Lung (tissue), 12 donors: ENCODE measurements around the gene CHN1. TPM values are rescaled to one million over a fixed set of nuclear protein-coding genes. Genes with fewer than 3 reads are reported as not detected.

Source experiments
- ATAC-seq: fragments of 200-7000 bp; cut with Tn5 transposase; one replicate; pipeline ENCODE4 v1.9.1; 2020; ENCODE audit warnings: moderate number of reproducible peaks; ENCODE audit not compliant: insufficient read depth, low FRiP score
- DNase-seq, 3 donors: peaks; one replicate each; pipeline ENCODE4 v3.0.0-alpha.2; 2013 to 2017
- H3K27ac ChIP-seq, 2 donors: one replicate each; pipeline ENCODE4 v1.5.1; 2013; ENCODE audit warnings: mild to moderate bottlenecking in 2 of 2, moderate library complexity in 2 of 2, control low read depth in 1 of 2, inconsistent platforms in 1 of 2, low read depth in 1 of 2, low read length in 1 of 2
- H3K27me3 ChIP-seq, 3 donors: one replicate each; pipeline ENCODE4 v1.5.1; 2013; ENCODE audit warnings: low read length in 2 of 3; ENCODE audit not compliant: control insufficient read depth in 3 of 3, insufficient read depth in 3 of 3
- H3K36me3 ChIP-seq, 4 donors: one replicate each; pipeline ENCODE4 v1.5.1; 2013; ENCODE audit warnings: low read length in 4 of 4, mild to moderate bottlenecking in 1 of 4, moderate library complexity in 1 of 4; ENCODE audit not compliant: control insufficient read depth in 4 of 4, insufficient read depth in 4 of 4
- H3K4me1 ChIP-seq, 5 donors: one replicate each; pipeline ENCODE4 v1.5.1; 2013; ENCODE audit warnings: low read length in 5 of 5, mild to moderate bottlenecking in 2 of 5, moderate library complexity in 1 of 5; ENCODE audit not compliant: control insufficient read depth in 5 of 5, insufficient read depth in 5 of 5
- H3K4me3 ChIP-seq: one replicate; pipeline ENCODE4 v1.5.1; 2013; ENCODE audit warnings: mild to moderate bottlenecking, control low read depth, moderate library complexity
- H3K9ac ChIP-seq, 2 donors: one replicate each; pipeline ENCODE4 v1.5.1; 2013; ENCODE audit warnings: low read length in 2 of 2, control low read depth in 1 of 2; ENCODE audit not compliant: insufficient read depth in 1 of 2
- H3K9me3 ChIP-seq, 4 donors: one replicate each; pipeline ENCODE4 v1.5.1; 2013; ENCODE audit warnings: low read length in 3 of 4, mild to moderate bottlenecking in 1 of 4, moderate library complexity in 1 of 4; ENCODE audit not compliant: control insufficient read depth in 4 of 4, insufficient read depth in 3 of 4
- CTCF ChIP-seq: IDR thresholded peaks from 2 replicates; pipeline ENCODE4 v1.5.1; 2012; ENCODE audit warnings: mild to moderate bottlenecking; ENCODE audit errors: control extremely low read depth, extremely low read depth
- WGBS, 2 donors: extraction: QIAGEN DNeasy Blood & Tissue Kit; methylation state at CpG; one replicate each; pipeline ENCODE4 v1.1.7; 2013; 5-methylcytosine and 5-hydroxymethylcytosine counted together
- polyA plus RNA-seq, 2 donors: library from polyadenylated mRNA; stranded (reverse); fragments of 200-250 nt; gene quantifications; one replicate each; pipeline ENCODE4 v1.2.1, GENCODE V29; 2013
- total RNA-seq, 2 donors: library from RNA; depleted of rRNA in 1 of 2; stranded (reverse); fragments of >200 nt in 1 of 2; gene quantifications; one replicate each; pipeline ENCODE4 v1.2.1, GENCODE V29; 2014 to 2021
- donor health status: control.
- donor health status: control.
- donor health status: Bipolar disorder and iron deficiency.
- donor health status: healthy.
- donor health status: DM: yes; HTN: yes; CAD: no.

The CHN1 gene
- total and polyA plus RNA-seq, 4 donors = 6.8 to 80.9 (median 14.5) TPM

- 61 to 73% methylated on average over 2 of the region's 2 CpGs for WGBS, 2 donors
- Histone ChIP-seq H3K27ac (no peak overlapping the region), H3K9ac (no peak overlapping the region), H3K9me3 (no peaks in the 10 kb centered on the region), H3K4me1 (no peaks in the 10 kb centered on the region), H3K4me3 (no peak overlapping the region), H3K36me3 (no peaks in the 10 kb centered on the region), H3K27me3 (no peaks in the 10 kb centered on the region)
- ATAC-seq (no peak), DNase-seq (no peak)
- TF ChIP-seq CTCF = no peak
These were observed 43.1 kb upstream of the CHN1 start for GRCh38 chr2:175048275-175048674.

- Histone ChIP-seq H3K27ac (no peak overlapping the region), H3K4me1 (peaks cover 0 to 7% (median 0%) of the 10 kb centered on the region in 5 donors), H3K27me3 (no peaks in the 10 kb centered on the region), H3K4me3 (no peak overlapping the region), H3K9ac (no peak overlapping the region), H3K9me3 (no peaks in the 10 kb centered on the region), H3K36me3 (no peaks in the 10 kb centered on the region)
- WGBS, 2 donors = 94 to 97% methylated on average over 3 of the region's 3 CpGs
- no peak for TF ChIP-seq CTCF
- ATAC-seq (no peak), DNase-seq (no peak)
These were observed 34.3 kb upstream of the CHN1 start for GRCh38 chr2:175039490-175039889.

- Histone ChIP-seq H3K9ac (no peak overlapping the region), H3K27ac (no peak overlapping the region), H3K4me3 (no peak overlapping the region), H3K36me3 (no peaks in the 10 kb centered on the region), H3K4me1 (peaks cover 0 to 7% (median 0%) of the 10 kb centered on the region in 5 donors), H3K27me3 (no peaks in the 10 kb centered on the region), H3K9me3 (no peaks in the 10 kb centered on the region)
- TF ChIP-seq CTCF = no peak
- DNase-seq = no peak
- WGBS, 2 donors = 82 to 86% methylated on average over 5 of the region's 5 CpGs
- ATAC-seq = no peak
These were observed 33.9 kb upstream of the CHN1 start for GRCh38 chr2:175039031-175039430.

GRCh38 chr2:175037941-175038340 lies 32.8 kb upstream of the CHN1 start:
- Histone ChIP-seq H3K9ac (no peak overlapping the region), H3K4me3 (no peak overlapping the region), H3K36me3 (no peaks in the 10 kb centered on the region), H3K27ac (no peak overlapping the region), H3K9me3 (no peaks in the 10 kb centered on the region), H3K27me3 (no peaks in the 10 kb centered on the region), H3K4me1 (peaks cover 0 to 7% (median 0%) of the 10 kb centered on the region in 5 donors)
- ATAC-seq = no peak
- TF ChIP-seq CTCF = no peak
- DNase-seq = no peak
- 86 to 92% methylated on average over 2 of the region's 2 CpGs for WGBS, 2 donors
